Adrenal gland (tissue), 12 donors: ENCODE results near the gene S1PR2. TPM values are rescaled to one million over a fixed set of nuclear protein-coding genes. Genes with fewer than 3 reads are reported as not detected.

Source experiments
- DNase-seq, 7 donors: peaks; one replicate each; pipeline ENCODE4 v3.0.0-alpha.2; 2019 to 2020
- H3K27ac ChIP-seq, 5 donors: fragments of 200-600 bp; sonication (generic) in 4 of 5; 1 replicate in 3 of 5; 2 replicates in 2 of 5; pipeline versions ENCODE4 v1.5.1 to v1.8.0; 2016 to 2020; ENCODE audit warnings: mild to moderate bottlenecking in 1 of 5
- H3K27me3 ChIP-seq: fragments of 200-600 bp; 2 replicates; pipeline ENCODE4 v1.8.0; 2021
- H3K36me3 ChIP-seq, 2 donors: fragments of 200-600 bp; replicated peaks in 1 of 2; 1 replicate in 1 of 2; 2 replicates in 1 of 2; pipeline versions ENCODE4 v1.5.1 to v1.8.0; 2018 to 2022
- H3K4me1 ChIP-seq, 2 donors: fragments of 200-600 bp; replicated peaks in 1 of 2; 1 replicate in 1 of 2; 2 replicates in 1 of 2; pipeline versions ENCODE4 v1.5.1 to v1.8.0; 2018 to 2021
- H3K4me3 ChIP-seq, 4 donors: fragments of 200-600 bp; sonication (generic) in 3 of 4; one replicate each; pipeline ENCODE4 v1.5.1; 2016 to 2018
- H3K9me3 ChIP-seq, 3 donors: fragments of 200-600 bp; sonication (generic) in 1 of 3; replicated peaks in 1 of 3; 1 replicate in 2 of 3; 2 replicates in 1 of 3; pipeline versions ENCODE4 v1.5.1 to v1.8.0; 2016 to 2021
- CTCF ChIP-seq, 6 experiments: fragments of 450-650 bp in 4 of 6; fragments of 200-600 bp in 2 of 6; sonication (generic) in 1 of 6; IDR thresholded peaks; 1 replicate in 5 of 6; 2 replicates in 1 of 6; pipeline versions ENCODE4 v1.5.1 to v1.8.0; 2016 to 2021; ENCODE audit warnings: antibody characterized with exemption in 6 of 6, mild to moderate bottlenecking in 2 of 6, moderate library complexity in 1 of 6
- POLR2A ChIP-seq, 2 donors: fragments of 450-650 bp; IDR thresholded peaks; one replicate each; pipeline ENCODE4 v1.6.1; 2017; ENCODE audit warnings: antibody characterized with exemption in 2 of 2, mild to moderate bottlenecking in 2 of 2, moderate library complexity in 1 of 2
- WGBS, 4 donors: extraction: QIAGEN DNeasy Blood & Tissue Kit in 2 of 4; methylation state at CpG; one replicate each; pipeline versions ENCODE4 v1.1.5 to v1.1.7; 2013 to 2017; 5-methylcytosine and 5-hydroxymethylcytosine counted together
- intact Hi-C, 2 donors: fragments of 100-400 bp; cut with DNase I; formaldehyde crosslinking; loops; one replicate each; pipeline versions ENCODE4 v1.14.1 to v1.15.0; 2022 to 2023
- polyA plus RNA-seq, 3 donors: library from polyadenylated mRNA; stranded (reverse); fragments of 200-250 nt in 2 of 3; fragments of 350-450 nt in 1 of 3; fragmentation: Illumina TruSeq in 1 of 3; extraction: RNeasy Lipid Tissue Mini Kit (QIAGEN cat#74804) in 1 of 3; gene quantifications; one replicate each; pipeline ENCODE4 v1.2.3, GENCODE V29; 2013 to 2014
- total RNA-seq, 9 donors: library from RNA; depleted of rRNA in 4 of 9; stranded (reverse); fragments of >200 nt in 4 of 9; fragments of 120-200 nt in 1 of 9; fragmentation: NEBNext Ultra II Directional in 1 of 9; extraction: Animal tissue kit (Norgen Biotek cat#: 25700) in 1 of 9; gene quantifications; one replicate each; pipeline versions ENCODE4 v1.1.0 to v1.2.4, GENCODE V29; 2013 to 2023
- donor health status: healthy with polysubstance abuse.
- donor health status: Bipolar disorder and iron deficiency.
- donor health status: DM: yes; HTN: yes; CAD: no.
- donor health status: DM: no; HTN: no; CAD: no.
- donor health status: DM: no; HTN: no; CAD: no.
- donor health status: DM: yes; HTN: yes; CAD: no.

The S1PR2 gene
- total and polyA plus RNA-seq, 12 donors = 1.6 to 9.5 (median 5.0) TPM

GRCh38 chr19:10214784-10215183, 16.3 kb downstream of the S1PR2 start:
- Histone ChIP-seq H3K27me3 (no peaks in the 10 kb centered on the region), H3K4me1 (no peaks in the 10 kb centered on the region), H3K27ac (no peak overlapping the region), H3K4me3 (no peak overlapping the region), H3K9me3 (no peaks in the 10 kb centered on the region), H3K36me3 (no peaks in the 10 kb centered on the region)
- TF ChIP-seq POLR2A (IDR thresholded peaks at IDR 0.05) = no peak
- TF ChIP-seq CTCF (IDR thresholded peaks at IDR 0.05) = no peak
- intact Hi-C loops = no loop called here
- DNase-seq = no peak
- WGBS, 4 donors = 81 to 94% (median 90%) methylated on average over 5 of the region's 5 CpGs

DNA sequence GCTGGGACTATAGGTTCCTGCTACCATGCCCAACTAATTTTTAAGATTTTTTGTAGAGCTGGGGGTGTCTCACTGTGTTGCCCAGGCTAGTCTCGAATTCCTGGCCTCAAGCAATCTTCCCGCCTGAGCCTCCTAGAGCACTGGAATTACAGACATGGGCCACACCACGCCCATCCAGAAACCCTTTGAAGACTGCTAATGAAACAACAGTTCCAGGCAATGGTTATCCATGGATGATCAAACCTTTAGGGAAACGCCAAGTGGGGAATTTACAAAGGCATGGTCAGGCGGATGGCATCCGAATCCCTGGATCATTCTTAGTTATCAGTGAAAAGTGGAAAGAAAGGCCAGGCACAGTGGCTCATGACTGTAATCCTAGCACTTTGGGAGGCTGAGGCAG, 19.4 kb downstream of the S1PR2 start:
- TF ChIP-seq CTCF (IDR thresholded peaks at IDR 0.05) (no peak), POLR2A (IDR thresholded peaks at IDR 0.05) (no peak)
- H3K4me3 ChIP-seq = no peak overlapping the region
- intact Hi-C loops = no loop called here
- DNase-seq = no peak
- no peak overlapping the region for H3K27ac ChIP-seq
- H3K9me3 ChIP-seq = no peaks in the 10 kb centered on the region
- no peaks in the 10 kb centered on the region for H3K4me1 ChIP-seq
- 58 to 88% (median 81%) methylated on average over 2 to 6 of the region's 6 CpGs for WGBS, 4 donors
- no peaks in the 10 kb centered on the region for H3K36me3 ChIP-seq
- no peaks in the 10 kb centered on the region for H3K27me3 ChIP-seq

GRCh38 chr19:10211061-10211460, 20.1 kb downstream of the S1PR2 start:
- H3K36me3 ChIP-seq = no peaks in the 10 kb centered on the region
- no peaks in the 10 kb centered on the region for H3K4me1 ChIP-seq
- no peaks in the 10 kb centered on the region for H3K9me3 ChIP-seq
- no peak overlapping the region for H3K27ac ChIP-seq
- no peak for TF ChIP-seq POLR2A (IDR thresholded peaks at IDR 0.05)
- no peak for TF ChIP-seq CTCF (IDR thresholded peaks at IDR 0.05)
- no peak for DNase-seq
- no peak overlapping the region for H3K4me3 ChIP-seq
- intact Hi-C loops = no loop called here
- no peaks in the 10 kb centered on the region for H3K27me3 ChIP-seq
- WGBS, 4 donors = 70 to 73% (median 71%) methylated on average over 4 of the region's 4 CpGs

DNA sequence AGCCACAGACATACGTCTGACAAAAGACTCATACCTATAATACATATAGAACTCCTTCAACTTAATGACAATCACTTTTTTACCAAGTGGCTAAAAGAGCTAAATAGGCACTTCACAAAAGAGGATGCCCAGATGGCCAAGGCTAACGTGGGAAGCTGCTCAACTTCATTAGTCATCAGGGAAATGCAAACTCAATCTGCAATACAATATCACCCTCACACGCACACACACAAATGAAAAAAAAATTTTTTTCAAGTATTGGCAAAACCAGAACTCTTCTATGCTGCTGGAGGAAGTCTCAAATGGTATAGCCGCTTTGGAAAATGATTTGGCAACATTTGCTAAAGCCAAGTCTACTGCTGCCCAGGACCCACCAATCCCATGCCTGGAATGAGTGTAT, 21.8 kb downstream of the S1PR2 start:
- no peak for DNase-seq
- Histone ChIP-seq H3K9me3 (no peaks in the 10 kb centered on the region), H3K4me1 (no peaks in the 10 kb centered on the region), H3K27ac (no peak overlapping the region), H3K4me3 (no peak overlapping the region), H3K27me3 (no peaks in the 10 kb centered on the region), H3K36me3 (no peaks in the 10 kb centered on the region)
- WGBS, 4 donors = 46 to 59% (median 48%) methylated on average over 4 of the region's 4 CpGs
- TF ChIP-seq CTCF (IDR thresholded peaks at IDR 0.05) = no peak
- intact Hi-C loops = no loop called here
